Pulmonary artery endothelial cell (primary cell): ENCODE data around the gene PACSIN1. TPM values are rescaled to one million over a fixed set of nuclear protein-coding genes. Genes with fewer than 3 reads are reported as not detected.
"Not testable (repeated sequence)": the region's sequence is repeated elsewhere in the genome, so short reads cannot be mapped to it uniquely, and the experiment has no call there.

Source experiments
- DNase-seq: peaks from one replicate; pipeline ENCODE4 v3.0.0-alpha.2; 2011; ENCODE audit warnings: low read depth, low spot score
- total RNA-seq: library from RNA; depleted of rRNA; stranded (reverse); fragments of >200 nt; gene quantifications from 2 replicates; pipeline ENCODE4 v1.2.3, GENCODE V29; 2014

The PACSIN1 gene
- total RNA-seq, 1 donor from 2014 or later, result not detected

GRCh38 chr6:34457742-34458735 lies 7.8 kb upstream of the PACSIN1 start:
- no peak for DNase-seq

GRCh38 chr6:34459899-34460593 lies 5.8 kb upstream of the PACSIN1 start:
- DNase-seq, result no peak

GRCh38 chr6:34460796-34461507 lies 4.9 kb upstream of the PACSIN1 start:
- DNase-seq, result no peak

- no peak for DNase-seq
Observed at GRCh38 chr6:34462010-34462409, 3.9 kb upstream of the PACSIN1 start.

GRCh38 chr6:34462551-34462971 lies 3.3 kb upstream of the PACSIN1 start:
- DNase-seq, result no peak

- DNase-seq, result no peak
Observed at GRCh38 chr6:34463299-34463698, 2.6 kb upstream of the PACSIN1 start.

- DNase-seq, result no peak
Observed at GRCh38 chr6:34463849-34464248, 2.0 kb upstream of the PACSIN1 start.

- DNase-seq, result no peak
Observed at GRCh38 chr6:34466242-34467185, 638 bp downstream of the PACSIN1 start.

GRCh38 chr6:34468378-34468892 lies 2.6 kb downstream of the PACSIN1 start:
- DNase-seq, result no peak

- no peak for DNase-seq
Observed at GRCh38 chr6:34469499-34469898, 3.6 kb downstream of the PACSIN1 start.

- DNase-seq, result no peak
Observed at GRCh38 chr6:34472425-34472824, 6.5 kb downstream of the PACSIN1 start.

- DNase-seq, result no peak
Observed at GRCh38 chr6:34473967-34474366, 8.1 kb downstream of the PACSIN1 start.

- DNase-seq, result no peak
Observed at GRCh38 chr6:34474754-34475153, 8.9 kb downstream of the PACSIN1 start.

GRCh38 chr6:34475238-34475682 lies 9.4 kb downstream of the PACSIN1 start:
- DNase-seq, result no peak

GRCh38 chr6:34475767-34476328 lies 10.0 kb downstream of the PACSIN1 start:
- DNase-seq, result no peak

GRCh38 chr6:34476447-34476846 lies 10.6 kb downstream of the PACSIN1 start:
- DNase-seq, result no peak

GRCh38 chr6:34476921-34477320 lies 11.0 kb downstream of the PACSIN1 start:
- no peak for DNase-seq

- no peak for DNase-seq
Observed at GRCh38 chr6:34478796-34479195, 12.9 kb downstream of the PACSIN1 start.

GRCh38 chr6:34483781-34484180 lies 17.9 kb downstream of the PACSIN1 start:
- not testable (repeated sequence) for DNase-seq

- DNase-seq, result no peak
Observed at GRCh38 chr6:34484391-34484790, 18.5 kb downstream of the PACSIN1 start.
